Measurements from ENCODE around the gene TSC22D1. TPM values are rescaled to one million over a fixed set of nuclear protein-coding genes. Genes with fewer than 3 reads are reported as not detected.

Gene TSC22D1
- total RNA-seq, 1 donor, result 94.5 TPM

DNA sequence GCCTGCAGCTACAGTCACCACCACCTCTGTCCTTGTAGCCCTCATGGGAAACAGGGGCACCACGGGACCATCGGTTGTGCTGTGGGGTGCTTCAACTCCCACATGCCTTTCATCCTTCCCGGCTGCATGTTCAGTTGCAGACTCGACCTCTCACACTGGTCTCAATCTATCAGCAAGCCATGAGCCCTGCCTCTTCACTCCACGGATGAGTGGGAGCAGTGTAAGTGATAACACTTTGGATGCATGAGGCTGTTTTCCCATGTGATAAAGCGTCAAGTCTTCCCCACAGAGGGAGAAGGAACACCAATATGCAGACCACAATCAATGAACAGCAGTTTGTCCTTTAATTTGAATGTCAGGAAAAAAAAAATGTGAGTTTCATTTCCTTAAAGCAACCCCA, 190.3 kb downstream of the TSC22D1 start:
- no peak overlapping the region for H3K4me3 ChIP-seq (ENCODE audit: low read depth, low read length)
- DNase-seq (ENCODE audit: low read depth), result no peak
- TF ChIP-seq, protein P1, sequence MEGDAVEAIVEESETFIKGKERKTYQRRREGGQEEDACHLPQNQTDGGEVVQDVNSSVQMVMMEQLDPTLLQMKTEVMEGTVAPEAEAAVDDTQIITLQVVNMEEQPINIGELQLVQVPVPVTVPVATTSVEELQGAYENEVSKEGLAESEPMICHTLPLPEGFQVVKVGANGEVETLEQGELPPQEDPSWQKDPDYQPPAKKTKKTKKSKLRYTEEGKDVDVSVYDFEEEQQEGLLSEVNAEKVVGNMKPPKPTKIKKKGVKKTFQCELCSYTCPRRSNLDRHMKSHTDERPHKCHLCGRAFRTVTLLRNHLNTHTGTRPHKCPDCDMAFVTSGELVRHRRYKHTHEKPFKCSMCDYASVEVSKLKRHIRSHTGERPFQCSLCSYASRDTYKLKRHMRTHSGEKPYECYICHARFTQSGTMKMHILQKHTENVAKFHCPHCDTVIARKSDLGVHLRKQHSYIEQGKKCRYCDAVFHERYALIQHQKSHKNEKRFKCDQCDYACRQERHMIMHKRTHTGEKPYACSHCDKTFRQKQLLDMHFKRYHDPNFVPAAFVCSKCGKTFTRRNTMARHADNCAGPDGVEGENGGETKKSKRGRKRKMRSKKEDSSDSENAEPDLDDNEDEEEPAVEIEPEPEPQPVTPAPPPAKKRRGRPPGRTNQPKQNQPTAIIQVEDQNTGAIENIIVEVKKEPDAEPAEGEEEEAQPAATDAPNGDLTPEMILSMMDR (IDR thresholded peaks at IDR 0.05; ENCODE audit: insufficient read depth, low read length), result no peak

DNA sequence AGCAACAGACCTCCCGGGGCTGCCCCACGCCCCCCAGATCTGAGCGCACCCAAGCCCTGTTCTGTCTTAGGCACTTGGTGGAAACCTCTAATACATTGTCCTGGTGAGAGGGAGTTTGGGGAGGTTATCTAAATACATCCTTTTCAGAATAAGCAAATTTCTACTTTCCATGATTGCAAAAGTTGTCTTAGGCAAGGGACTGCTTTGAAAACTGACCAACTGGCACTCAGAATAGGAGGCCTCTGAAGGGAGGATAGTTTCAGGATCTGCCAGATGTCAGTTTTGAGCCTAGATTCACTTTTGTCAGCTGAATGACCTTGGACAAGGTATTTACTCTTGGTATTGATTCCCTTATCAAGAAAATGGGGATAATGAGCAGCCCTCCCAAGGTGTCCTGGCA, 190.7 kb downstream of the TSC22D1 start:
- no peak overlapping the region for H3K4me3 ChIP-seq (ENCODE audit: low read depth, low read length)
- TF ChIP-seq, protein P1 (IDR thresholded peaks at IDR 0.05; ENCODE audit: insufficient read depth, low read length), result no peak
- DNase-seq (ENCODE audit: low read depth), result no peak

DNA sequence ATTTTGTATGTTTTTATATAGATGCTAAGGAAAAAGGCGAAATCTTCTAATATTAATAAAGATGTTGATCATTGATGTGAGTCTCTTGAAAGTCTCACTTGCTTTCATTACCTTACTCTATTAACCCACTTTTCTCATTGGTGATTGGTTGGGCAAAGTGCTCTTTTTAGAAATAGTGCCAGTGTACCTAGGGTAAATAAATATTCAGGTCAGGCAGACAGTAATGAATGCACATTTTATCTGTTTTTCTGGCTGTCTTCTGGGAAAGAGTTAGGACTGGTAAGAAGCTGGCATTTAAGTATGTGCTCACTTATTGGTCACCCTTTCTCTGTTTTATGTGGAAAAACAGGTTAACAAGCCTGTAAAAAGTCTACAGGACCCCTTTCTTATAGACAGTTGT, 191.4 kb downstream of the TSC22D1 start:
- H3K4me3 ChIP-seq (ENCODE audit: low read depth, low read length), result no peak overlapping the region
- TF ChIP-seq, protein P1 (IDR thresholded peaks at IDR 0.05; ENCODE audit: insufficient read depth, low read length), result no peak

GRCh38 chr13:44383945-44384344, 192.2 kb downstream of the TSC22D1 start:
- no peak overlapping the region for H3K4me3 ChIP-seq (ENCODE audit: low read depth, low read length)
- TF ChIP-seq, protein P1 (IDR thresholded peaks at IDR 0.05; ENCODE audit: insufficient read depth, low read length), result no peak
- no peak for DNase-seq (ENCODE audit: low read depth)

More for the DNA sequence above, 191.4 kb downstream of the TSC22D1 start:
- DNase-seq (ENCODE audit: low read depth), result no peak

- no peak overlapping the region for H3K4me3 ChIP-seq (ENCODE audit: low read depth, low read length)
- TF ChIP-seq, protein P1 (IDR thresholded peaks at IDR 0.05; ENCODE audit: insufficient read depth, low read length), result no peak
- DNase-seq (ENCODE audit: low read depth), result no peak
Observed at GRCh38 chr13:44382635-44383145, 193.4 kb downstream of the TSC22D1 start.

Other genes with a start within 250 kb of the TSC22D1 start
- gene SERP2, start 202.5 kb downstream of the TSC22D1 start, total RNA-seq (ENCODE audit: low replicate concordance), result 9.5 and 9.9 TPM in 2 replicates